ENCODE data around the gene ADARB2.
"Not testable (repeated sequence)": the region's sequence is repeated elsewhere in the genome, so short reads cannot be mapped to it uniquely, and the experiment has no call there.

Gene ADARB2

DNA sequence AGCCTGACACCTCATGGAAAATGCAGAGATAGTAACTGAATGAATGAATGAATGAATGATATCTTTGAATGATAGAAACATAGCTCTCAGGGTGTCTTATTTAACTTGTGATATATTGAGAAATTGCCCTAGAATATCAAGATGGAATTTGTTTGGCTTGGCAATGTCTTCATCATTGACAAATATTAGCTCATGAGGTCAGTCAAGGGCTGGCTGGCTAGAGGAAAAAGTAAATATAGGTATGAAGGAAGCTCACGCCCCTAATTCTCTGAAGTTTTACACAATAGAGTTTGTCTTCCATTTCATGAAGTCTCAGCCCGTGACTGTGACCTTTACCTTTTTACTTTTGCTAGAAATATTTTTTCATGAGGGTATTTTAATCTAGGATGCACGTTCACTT is 305.2 kb downstream of the ADARB2 start:
- ChIA-PET POLR2A (ENCODE audit: low non-redundant PET) (interaction anchor here (0.5 kb wide), 1 partner anchor 20 kb away, joined by 9 read pairs; no protein-coding TSS in a partner anchor), CTCF (interaction anchor here (0.7 kb wide), 1 partner anchor 12 kb away, joined by 3 read pairs; no protein-coding TSS in a partner anchor)
- TF ChIP-seq, protein P1, sequence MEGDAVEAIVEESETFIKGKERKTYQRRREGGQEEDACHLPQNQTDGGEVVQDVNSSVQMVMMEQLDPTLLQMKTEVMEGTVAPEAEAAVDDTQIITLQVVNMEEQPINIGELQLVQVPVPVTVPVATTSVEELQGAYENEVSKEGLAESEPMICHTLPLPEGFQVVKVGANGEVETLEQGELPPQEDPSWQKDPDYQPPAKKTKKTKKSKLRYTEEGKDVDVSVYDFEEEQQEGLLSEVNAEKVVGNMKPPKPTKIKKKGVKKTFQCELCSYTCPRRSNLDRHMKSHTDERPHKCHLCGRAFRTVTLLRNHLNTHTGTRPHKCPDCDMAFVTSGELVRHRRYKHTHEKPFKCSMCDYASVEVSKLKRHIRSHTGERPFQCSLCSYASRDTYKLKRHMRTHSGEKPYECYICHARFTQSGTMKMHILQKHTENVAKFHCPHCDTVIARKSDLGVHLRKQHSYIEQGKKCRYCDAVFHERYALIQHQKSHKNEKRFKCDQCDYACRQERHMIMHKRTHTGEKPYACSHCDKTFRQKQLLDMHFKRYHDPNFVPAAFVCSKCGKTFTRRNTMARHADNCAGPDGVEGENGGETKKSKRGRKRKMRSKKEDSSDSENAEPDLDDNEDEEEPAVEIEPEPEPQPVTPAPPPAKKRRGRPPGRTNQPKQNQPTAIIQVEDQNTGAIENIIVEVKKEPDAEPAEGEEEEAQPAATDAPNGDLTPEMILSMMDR (conservative IDR thresholded peaks at IDR 0.05; ENCODE audit: low read depth), result no peak
- DNase-seq (ENCODE audit: low spot score), result no peak
- H3K27ac ChIP-seq, result no peak overlapping the region

DNA sequence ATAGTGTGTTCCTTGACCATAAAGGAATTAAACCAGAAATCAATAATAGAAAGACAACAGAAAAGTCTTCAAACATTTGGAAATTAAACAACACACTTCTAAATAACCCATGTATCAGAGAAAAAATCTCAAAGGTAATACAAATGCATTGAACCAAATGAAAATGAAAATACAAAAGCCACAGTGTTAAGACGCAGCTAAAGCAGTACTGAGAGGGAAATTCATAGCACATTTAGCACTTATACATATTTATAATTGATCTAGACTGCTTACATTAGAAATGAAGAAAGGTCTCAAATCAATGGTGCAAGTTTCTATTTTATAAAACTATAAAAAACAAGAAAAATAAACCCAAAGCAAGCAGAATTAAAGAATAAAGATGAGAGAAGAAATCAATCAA is 306.1 kb downstream of the ADARB2 start:
- no peak overlapping the region for H3K27ac ChIP-seq
- POLR2A ChIA-PET (ENCODE audit: low non-redundant PET), result no interaction called here
- CTCF ChIA-PET, result interaction anchor here (0.7 kb wide), 1 partner anchor 11 kb away, joined by 3 read pairs; no protein-coding TSS in a partner anchor
- TF ChIP-seq, protein P1 (conservative IDR thresholded peaks at IDR 0.05; ENCODE audit: low read depth), result no peak
- no peak for DNase-seq (ENCODE audit: low spot score)

DNA sequence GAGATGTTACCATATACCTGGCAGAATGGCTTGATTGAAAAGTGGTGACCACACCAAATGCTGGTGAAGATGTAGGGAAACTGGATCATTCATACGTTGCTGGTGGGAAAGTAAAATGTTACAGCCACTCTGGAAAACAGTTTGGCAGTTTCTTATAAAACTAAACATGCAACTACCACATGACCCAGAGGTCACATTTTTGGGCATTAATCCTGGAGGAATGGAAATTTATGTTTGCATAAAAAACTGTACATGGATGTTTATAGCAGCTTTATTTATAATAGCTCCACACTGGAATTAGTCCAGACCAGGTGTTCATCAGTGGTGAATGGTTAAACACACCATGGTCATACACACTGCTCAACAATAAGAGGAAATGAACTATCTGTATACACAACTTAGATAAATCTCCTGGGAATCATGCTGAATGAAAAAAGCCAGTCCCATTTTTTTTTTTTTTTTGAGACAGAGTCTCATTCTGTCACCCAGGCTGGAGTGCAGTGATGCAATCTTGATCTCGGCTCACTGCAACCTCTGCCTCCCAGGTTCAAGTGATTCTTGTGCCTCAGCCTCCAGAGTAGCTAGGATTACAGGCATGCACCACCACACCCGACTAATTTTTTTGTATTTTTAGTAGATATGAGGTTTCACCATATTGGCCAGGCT is 309.7 kb downstream of the ADARB2 start:
- CTCF ChIA-PET, result interaction anchor here (0.7 kb wide), 1 partner anchor 261 kb away, joined by 4 read pairs; no protein-coding TSS in a partner anchor

GRCh38 chr10:1426786-1427185 is 310.5 kb downstream of the ADARB2 start:
- ChIA-PET POLR2A (ENCODE audit: low non-redundant PET) (no interaction called here), CTCF (no interaction called here)
- TF ChIP-seq, protein P1 (conservative IDR thresholded peaks at IDR 0.05; ENCODE audit: low read depth), result no peak
- no peak for DNase-seq (ENCODE audit: low spot score)
- H3K27ac ChIP-seq, result no peak overlapping the region

More for the DNA sequence above, 309.7 kb downstream of the ADARB2 start:
- POLR2A ChIA-PET (ENCODE audit: low non-redundant PET); DNase-seq (ENCODE audit: low spot score); H3K27ac ChIP-seq: not testable (repeated sequence)

- POLR2A ChIA-PET (ENCODE audit: low non-redundant PET), result no interaction called here
- DNase-seq (ENCODE audit: low spot score), result no peak
- CTCF ChIA-PET, result interaction anchor here (0.6 to 0.7 kb wide), 2 partner anchors 9 to 11 kb away, joined by 3 to 4 read pairs; no protein-coding TSS in a partner anchor
- H3K27ac ChIP-seq, result no peak overlapping the region
- TF ChIP-seq, protein P1 (conservative IDR thresholded peaks at IDR 0.05; ENCODE audit: low read depth), result no peak
Measured at GRCh38 chr10:1425879-1426278, 311.4 kb downstream of the ADARB2 start.

DNA sequence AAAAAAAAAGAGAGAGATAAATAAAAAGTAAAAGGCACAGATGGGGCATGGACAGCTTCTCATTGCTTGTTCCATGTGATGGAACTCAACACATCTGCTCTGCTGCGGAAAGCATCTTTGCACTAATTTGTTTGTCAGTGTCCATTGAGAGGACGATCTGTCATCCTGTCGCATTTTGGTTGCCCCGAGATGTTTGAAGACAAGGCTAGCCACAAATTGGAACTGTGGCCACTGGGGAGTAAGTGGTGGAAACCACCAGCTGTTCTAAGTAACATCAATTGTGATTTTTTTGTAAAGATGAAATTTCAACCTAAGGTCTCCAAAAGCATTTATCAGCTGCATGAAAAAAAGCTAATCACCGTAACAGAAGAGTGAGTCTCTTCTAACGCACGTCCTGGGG is 312.7 kb downstream of the ADARB2 start:
- ChIA-PET CTCF (no interaction called here), POLR2A (ENCODE audit: low non-redundant PET) (no interaction called here)
- DNase-seq (ENCODE audit: low spot score), result no peak
- TF ChIP-seq, protein P1 (conservative IDR thresholded peaks at IDR 0.05; ENCODE audit: low read depth), result no peak
- no peak overlapping the region for H3K27ac ChIP-seq

- no peak overlapping the region for H3K27ac ChIP-seq
- TF ChIP-seq, protein P1 (conservative IDR thresholded peaks at IDR 0.05; ENCODE audit: low read depth), result no peak
- POLR2A ChIA-PET (ENCODE audit: low non-redundant PET), result no interaction called here
- CTCF ChIA-PET, result no interaction called here
- DNase-seq (ENCODE audit: low spot score), result no peak
Measured at GRCh38 chr10:1423676-1424253, 313.6 kb downstream of the ADARB2 start.
